A549 treated with dexamethasone at 1 μM for 4 hours (cell line): Measurements from ENCODE around the gene JADE1. TPM values are rescaled to one million over a fixed set of nuclear protein-coding genes. Genes with fewer than 3 reads are reported as not detected.

ENCODE experiments used
- total RNA-seq: library from RNA; stranded (reverse); fragments of 200-300 nt; extraction: Qiagen RNA extraction; gene quantifications from 5 replicates; pipeline ENCODE4 v1.2.3, GENCODE V29; 2022

JADE1 gene
- total RNA-seq, result 23.9 to 31.8 TPM (median 27.4 TPM) in 5 replicates

DNA sequence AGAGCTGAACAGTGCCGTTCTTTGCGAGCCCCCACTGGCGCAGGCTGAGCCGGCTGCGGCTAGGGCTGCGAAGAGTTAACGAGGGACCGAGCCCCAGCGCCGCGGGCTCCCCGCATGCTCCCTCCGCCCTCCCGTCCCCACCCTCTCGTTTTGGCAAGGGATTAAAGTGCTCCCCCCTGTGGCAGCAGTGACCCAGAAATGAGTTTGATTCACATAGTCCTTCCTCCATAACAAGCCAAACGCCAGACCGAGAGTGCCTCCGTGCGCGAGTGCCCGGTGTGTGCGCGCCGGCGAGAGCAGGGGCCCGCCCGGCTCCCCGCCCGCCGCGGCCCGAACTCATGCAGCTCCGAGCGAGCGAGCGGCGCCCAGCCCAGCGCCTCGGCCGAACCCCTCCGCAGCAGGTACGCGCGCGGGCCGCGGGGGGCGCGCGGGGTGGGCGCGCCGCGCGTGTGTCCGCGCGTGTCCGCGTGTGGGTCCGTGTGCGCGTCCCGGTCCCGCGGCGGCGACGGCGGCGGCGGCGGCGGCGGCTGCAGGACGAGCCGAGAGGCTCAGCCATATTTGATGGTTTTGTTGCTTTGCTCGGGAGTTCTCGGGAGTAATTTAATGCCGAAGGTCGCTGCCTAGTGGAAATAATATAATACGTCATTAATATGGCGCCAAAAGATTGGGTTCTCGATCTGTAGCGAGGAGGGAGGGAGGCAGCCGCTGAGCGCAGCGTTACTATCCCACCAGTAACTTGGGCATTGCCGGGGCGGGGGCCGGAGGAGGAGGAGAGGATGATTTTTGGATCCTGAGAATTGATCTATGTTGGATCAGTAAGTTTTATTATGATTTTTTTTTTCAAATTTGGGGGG, at the start of gene JADE1:
TSS of gene JADE1 (plus strand) at position 224 of the 854 bp plus-strand sequence. CDS start 22,059 bp downstream, outside the sequence.

